SK-N-SH treated with all-trans-retinoic acid at 6 μM for 48 hours (cell line): ENCODE data around the gene ALK.
A peak's percentile ranks its signal among the peaks of the same experiment; 100 is the strongest.

Experiments used
- ATAC-seq: fragments of 200-7000 bp; cut with Tn5 transposase; 3 replicates; pipeline ENCODE4 v1.9.1; 2020; ENCODE audit warnings: mild to moderate bottlenecking, moderate library complexity
- ARNTL ChIP-seq: fragments of 450-650 bp; formaldehyde crosslinking; IDR thresholded peaks from 2 replicates; pipeline ENCODE4 v1.5.0; 2020; ENCODE audit warnings: low read depth, mild to moderate bottlenecking, moderate library complexity, borderline replicate concordance
- BACH2 ChIP-seq: fragments of 250-450 bp; sonication (Bioruptor Pico); IDR thresholded peaks from 2 replicates; pipeline ENCODE4 v1.9.0; 2021; ENCODE audit warnings: mild to moderate bottlenecking, borderline replicate concordance
- CREB5 ChIP-seq: fragments of 250-450 bp; sonication (Bioruptor Pico); IDR thresholded peaks from 2 replicates; pipeline ENCODE4 v1.5.1; 2020; ENCODE audit warnings: low read depth, mild to moderate bottlenecking, moderate library complexity
- CSDC2 ChIP-seq: fragments of 250-450 bp; sonication (Bioruptor Pico); IDR thresholded peaks from 2 replicates; pipeline ENCODE4 v1.5.0; 2020; ENCODE audit warnings: mild to moderate bottlenecking, moderate library complexity
- CSRNP3 ChIP-seq: fragments of 250-450 bp; sonication (Bioruptor Pico); IDR thresholded peaks from 2 replicates; pipeline ENCODE4 v1.5.1; 2021; ENCODE audit warnings: mild to moderate bottlenecking, moderate library complexity
- ESRRG ChIP-seq: fragments of 250-450 bp; sonication (Bioruptor Pico); IDR thresholded peaks from 2 replicates; pipeline ENCODE4 v1.6.1; 2021; ENCODE audit warnings: mild to moderate bottlenecking
- GLIS3 ChIP-seq: fragments of 250-450 bp; sonication (Bioruptor Pico); IDR thresholded peaks from 2 replicates; pipeline ENCODE4 v1.5.0; 2020; ENCODE audit warnings: mild to moderate bottlenecking, moderate library complexity
- ISL1 ChIP-seq: fragments of 250-450 bp; sonication (Bioruptor Pico); IDR thresholded peaks from 2 replicates; pipeline ENCODE4 v2.1.2; 2022; ENCODE audit warnings: mild to moderate bottlenecking, moderate library complexity
- OSR1 ChIP-seq: fragments of 250-450 bp; sonication (Bioruptor Pico); IDR thresholded peaks from 2 replicates; pipeline ENCODE4 v1.8.0; 2022; ENCODE audit warnings: moderate library complexity, mild to moderate bottlenecking, inconsistent platforms
- PATZ1 ChIP-seq: fragments of 250-450 bp; sonication (Bioruptor Pico); IDR thresholded peaks from 2 replicates; pipeline ENCODE4 v1.8.0; 2020; ENCODE audit warnings: mild to moderate bottlenecking, moderate library complexity, borderline replicate concordance
- PPARA ChIP-seq: fragments of 250-450 bp; sonication (Bioruptor Pico); IDR thresholded peaks from 2 replicates; pipeline ENCODE4 v1.5.0; 2020; ENCODE audit warnings: mild to moderate bottlenecking, borderline replicate concordance
- RARB ChIP-seq: fragments of 250-450 bp; sonication (Bioruptor Pico); IDR thresholded peaks from 2 replicates; pipeline ENCODE4 v1.8.0; 2021; ENCODE audit warnings: mild to moderate bottlenecking, moderate library complexity
- TCF4 ChIP-seq: fragments of 250-450 bp; sonication (Bioruptor Pico); IDR thresholded peaks from 2 replicates; pipeline ENCODE4 v1.8.0; 2021; ENCODE audit warnings: mild to moderate bottlenecking, moderate library complexity, borderline replicate concordance
- TOX ChIP-seq: fragments of 250-450 bp; sonication (Bioruptor Pico); IDR thresholded peaks from 2 replicates; pipeline ENCODE4 v1.8.0; 2021; ENCODE audit warnings: mild to moderate bottlenecking, moderate library complexity, borderline replicate concordance
- TSHZ2 ChIP-seq: fragments of 250-450 bp; sonication (Bioruptor Pico); IDR thresholded peaks from 2 replicates; pipeline ENCODE4 v1.5.0; 2020; ENCODE audit warnings: mild to moderate bottlenecking, moderate library complexity
- ZC3H10 ChIP-seq: fragments of 250-450 bp; sonication (Bioruptor Pico); IDR thresholded peaks from 2 replicates; pipeline ENCODE4 v1.5.1; 2021; ENCODE audit warnings: mild to moderate bottlenecking, moderate library complexity
- ZFP3 ChIP-seq: fragments of 250-450 bp; sonication (Bioruptor Pico); IDR thresholded peaks from 2 replicates; pipeline ENCODE4 v1.5.0; 2020; ENCODE audit warnings: mild to moderate bottlenecking, moderate library complexity
- ZFP30 ChIP-seq: fragments of 450-650 bp; formaldehyde crosslinking; IDR thresholded peaks from 2 replicates; pipeline ENCODE4 v1.5.0; 2022; ENCODE audit warnings: mild to moderate bottlenecking, moderate library complexity
- ZNF565 ChIP-seq: fragments of 450-650 bp; formaldehyde crosslinking; conservative IDR thresholded peaks from 2 replicates; pipeline ENCODE4 v1.5.0; 2020; ENCODE audit warnings: low read depth, mild to moderate bottlenecking, moderate library complexity
- ZNF70 ChIP-seq: fragments of 450-650 bp; formaldehyde crosslinking; IDR thresholded peaks from 2 replicates; pipeline ENCODE4 v1.5.0; 2020; ENCODE audit warnings: mild to moderate bottlenecking, moderate library complexity
- ZNF8 ChIP-seq: fragments of 450-650 bp; formaldehyde crosslinking; IDR thresholded peaks from 2 replicates; pipeline ENCODE4 v1.5.0; 2020; ENCODE audit warnings: mild to moderate bottlenecking, moderate library complexity

ALK gene

GRCh38 chr2:29164091-29164846 is 757.1 kb downstream of the ALK start:
- no peak for TF ChIP-seq ZNF8 (CRISPR knock-in tag)
- TF ChIP-seq TSHZ2 (CRISPR knock-in tag): peak; percentile 69
- ATAC-seq: no peak

GRCh38 chr2:29162204-29162928 is 759.0 kb downstream of the ALK start:
- TF ChIP-seq GLIS3 (CRISPR knock-in tag) (no peak), ZNF565 (no peak), ZC3H10 (CRISPR knock-in tag) (no peak), CREB5 (CRISPR knock-in tag) (no peak), ZFP3 (CRISPR knock-in tag) (no peak), TSHZ2 (CRISPR knock-in tag) (no peak), RARB (CRISPR knock-in tag) (no peak), ZFP30 (CRISPR knock-in tag) (no peak), PATZ1 (CRISPR knock-in tag) (no peak), OSR1 (no peak), ZNF8 (CRISPR knock-in tag) (no peak), ARNTL (CRISPR knock-in tag) (no peak), CSDC2 (CRISPR knock-in tag) (no peak), ESRRG (CRISPR knock-in tag) (no peak), PPARA (CRISPR knock-in tag) (no peak), ISL1 (CRISPR knock-in tag) (no peak), BACH2 (no peak), CSRNP3 (CRISPR knock-in tag) (no peak), TOX (no peak)
- ATAC-seq: no peak

- no peak for ATAC-seq
- TF ChIP-seq ZFP30 (CRISPR knock-in tag) (no peak), CSDC2 (CRISPR knock-in tag) (no peak), ZC3H10 (CRISPR knock-in tag) (no peak), ZFP3 (CRISPR knock-in tag) (no peak), OSR1 (no peak), ESRRG (CRISPR knock-in tag) (no peak), CREB5 (CRISPR knock-in tag) (no peak), GLIS3 (CRISPR knock-in tag) (no peak), ISL1 (CRISPR knock-in tag) (no peak), PPARA (CRISPR knock-in tag) (no peak), BACH2 (no peak), TCF4 (CRISPR knock-in tag) (no peak), CSRNP3 (CRISPR knock-in tag) (no peak), ZNF70 (CRISPR knock-in tag) (no peak), RARB (CRISPR knock-in tag) (no peak)
These were observed 761.2 kb downstream of the ALK start for GRCh38 chr2:29160184-29160583.
